Lung (tissue), 12 donors: ENCODE data around the gene TEX38. TPM values are rescaled to one million over a fixed set of nuclear protein-coding genes. Genes with fewer than 3 reads are reported as not detected.
"Not testable (repeated sequence)": the region's sequence is repeated elsewhere in the genome, so short reads cannot be mapped to it uniquely, and the experiment has no call there.

ENCODE experiments used
- ATAC-seq: fragments of 200-7000 bp; cut with Tn5 transposase; one replicate; pipeline ENCODE4 v1.9.1; 2020; ENCODE audit warnings: moderate number of reproducible peaks; ENCODE audit not compliant: insufficient read depth, low FRiP score
- DNase-seq, 3 donors: peaks; one replicate each; pipeline ENCODE4 v3.0.0-alpha.2; 2013 to 2017
- H3K27ac ChIP-seq, 2 donors: one replicate each; pipeline ENCODE4 v1.5.1; 2013; ENCODE audit warnings: mild to moderate bottlenecking in 2 of 2, moderate library complexity in 2 of 2, control low read depth in 1 of 2, inconsistent platforms in 1 of 2, low read depth in 1 of 2, low read length in 1 of 2
- H3K27me3 ChIP-seq, 3 donors: one replicate each; pipeline ENCODE4 v1.5.1; 2013; ENCODE audit warnings: low read length in 2 of 3; ENCODE audit not compliant: control insufficient read depth in 3 of 3, insufficient read depth in 3 of 3
- H3K36me3 ChIP-seq, 4 donors: one replicate each; pipeline ENCODE4 v1.5.1; 2013; ENCODE audit warnings: low read length in 4 of 4, mild to moderate bottlenecking in 1 of 4, moderate library complexity in 1 of 4; ENCODE audit not compliant: control insufficient read depth in 4 of 4, insufficient read depth in 4 of 4
- H3K4me1 ChIP-seq, 5 donors: one replicate each; pipeline ENCODE4 v1.5.1; 2013; ENCODE audit warnings: low read length in 5 of 5, mild to moderate bottlenecking in 2 of 5, moderate library complexity in 1 of 5; ENCODE audit not compliant: control insufficient read depth in 5 of 5, insufficient read depth in 5 of 5
- H3K4me3 ChIP-seq: one replicate; pipeline ENCODE4 v1.5.1; 2013; ENCODE audit warnings: mild to moderate bottlenecking, control low read depth, moderate library complexity
- H3K9ac ChIP-seq, 2 donors: one replicate each; pipeline ENCODE4 v1.5.1; 2013; ENCODE audit warnings: low read length in 2 of 2, control low read depth in 1 of 2; ENCODE audit not compliant: insufficient read depth in 1 of 2
- H3K9me3 ChIP-seq, 4 donors: one replicate each; pipeline ENCODE4 v1.5.1; 2013; ENCODE audit warnings: low read length in 3 of 4, mild to moderate bottlenecking in 1 of 4, moderate library complexity in 1 of 4; ENCODE audit not compliant: control insufficient read depth in 4 of 4, insufficient read depth in 3 of 4
- WGBS, 2 donors: extraction: QIAGEN DNeasy Blood & Tissue Kit; methylation state at CpG; one replicate each; pipeline ENCODE4 v1.1.7; 2013; 5-methylcytosine and 5-hydroxymethylcytosine counted together
- polyA plus RNA-seq, 2 donors: library from polyadenylated mRNA; stranded (reverse); fragments of 200-250 nt; gene quantifications; one replicate each; pipeline ENCODE4 v1.2.1, GENCODE V29; 2013
- total RNA-seq, 2 donors: library from RNA; depleted of rRNA in 1 of 2; stranded (reverse); fragments of >200 nt in 1 of 2; gene quantifications; one replicate each; pipeline ENCODE4 v1.2.1, GENCODE V29; 2014 to 2021
- TF ChIP-seq, protein P1 (sequence below): IDR thresholded peaks from 2 replicates; pipeline ENCODE4 v1.5.1; 2012; ENCODE audit warnings: mild to moderate bottlenecking; ENCODE audit errors: control extremely low read depth, extremely low read depth
- donor health status: control.
- donor health status: control.
- donor health status: Bipolar disorder and iron deficiency.
- donor health status: healthy.
- donor health status: DM: yes; HTN: yes; CAD: no.

Gene TEX38
- total and polyA plus RNA-seq, 4 donors = not detected

DNA sequence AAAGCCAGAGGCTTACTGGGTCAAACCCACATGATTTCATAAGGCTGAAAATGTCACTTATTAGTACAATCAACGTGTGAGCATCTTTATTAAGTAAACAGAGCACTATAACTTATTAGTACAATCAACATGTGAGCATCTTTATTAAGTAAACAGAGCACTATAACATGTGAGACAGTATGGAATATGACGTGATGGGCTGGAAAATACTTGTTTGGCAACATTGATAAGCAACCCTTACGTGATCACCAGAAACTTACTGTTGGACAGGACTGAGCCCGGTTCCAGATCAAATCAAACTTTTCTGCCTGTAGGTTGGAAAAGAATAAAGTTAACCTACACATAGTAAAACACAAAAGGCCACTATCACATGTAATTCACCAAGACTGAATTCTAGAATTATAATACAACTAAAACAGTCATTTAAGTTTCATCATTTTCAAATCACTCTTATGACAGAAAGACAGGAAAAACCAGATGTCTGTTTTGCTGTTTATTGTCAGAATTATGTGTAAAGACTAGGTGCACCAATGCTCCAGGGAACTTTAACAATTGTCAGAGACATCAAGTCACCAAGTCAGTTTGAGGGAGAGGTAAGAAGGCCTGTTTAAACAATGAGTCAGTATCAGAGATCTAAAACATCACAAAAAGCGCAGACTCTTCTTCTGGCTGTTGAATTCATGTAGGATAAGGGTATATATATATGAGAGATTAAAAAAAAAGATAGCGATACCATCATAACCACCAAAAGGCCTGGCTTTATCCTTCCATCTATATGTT lies 19.1 kb upstream of the TEX38 start:
- Histone ChIP-seq H3K27me3 (no peaks in the 10 kb centered on the region), H3K9ac (no peak overlapping the region), H3K4me1 (peaks cover 0 to 13% (median 0%) of the 10 kb centered on the region in 5 donors), H3K36me3 (peaks cover 9 to 45% (median 29%) of the 10 kb centered on the region in 4 donors), H3K4me3 (no peak overlapping the region), H3K27ac (no peak overlapping the region), H3K9me3 (peaks cover 0 to 10% (median 4%) of the 10 kb centered on the region in 4 donors)
- WGBS, 2 donors = 69 to 75% methylated on average over 6 of the region's 6 CpGs
- ATAC-seq (no peak), DNase-seq (no peak)
- TF ChIP-seq, protein P1, sequence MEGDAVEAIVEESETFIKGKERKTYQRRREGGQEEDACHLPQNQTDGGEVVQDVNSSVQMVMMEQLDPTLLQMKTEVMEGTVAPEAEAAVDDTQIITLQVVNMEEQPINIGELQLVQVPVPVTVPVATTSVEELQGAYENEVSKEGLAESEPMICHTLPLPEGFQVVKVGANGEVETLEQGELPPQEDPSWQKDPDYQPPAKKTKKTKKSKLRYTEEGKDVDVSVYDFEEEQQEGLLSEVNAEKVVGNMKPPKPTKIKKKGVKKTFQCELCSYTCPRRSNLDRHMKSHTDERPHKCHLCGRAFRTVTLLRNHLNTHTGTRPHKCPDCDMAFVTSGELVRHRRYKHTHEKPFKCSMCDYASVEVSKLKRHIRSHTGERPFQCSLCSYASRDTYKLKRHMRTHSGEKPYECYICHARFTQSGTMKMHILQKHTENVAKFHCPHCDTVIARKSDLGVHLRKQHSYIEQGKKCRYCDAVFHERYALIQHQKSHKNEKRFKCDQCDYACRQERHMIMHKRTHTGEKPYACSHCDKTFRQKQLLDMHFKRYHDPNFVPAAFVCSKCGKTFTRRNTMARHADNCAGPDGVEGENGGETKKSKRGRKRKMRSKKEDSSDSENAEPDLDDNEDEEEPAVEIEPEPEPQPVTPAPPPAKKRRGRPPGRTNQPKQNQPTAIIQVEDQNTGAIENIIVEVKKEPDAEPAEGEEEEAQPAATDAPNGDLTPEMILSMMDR = no peak

- Histone ChIP-seq H3K36me3 (peaks cover 10 to 46% (median 29%) of the 10 kb centered on the region in 4 donors), H3K27ac (no peak overlapping the region), H3K27me3 (no peaks in the 10 kb centered on the region), H3K4me3 (no peak overlapping the region), H3K9ac (no peak overlapping the region), H3K9me3 (peaks cover 0 to 10% (median 3%) of the 10 kb centered on the region in 4 donors), H3K4me1 (peaks cover 0 to 13% (median 0%) of the 10 kb centered on the region in 5 donors)
- ATAC-seq = no peak
- TF ChIP-seq, protein P1 = no peak
- DNase-seq = peak in 2 of 3 donors; percentile 58 to 61
- 88 to 90% methylated on average over 2 of the region's 2 CpGs for WGBS, 2 donors
Measured at GRCh38 chr1:46653405-46653958, 18.2 kb upstream of the TEX38 start.

- DNase-seq = no peak
- Histone ChIP-seq H3K4me1 (peaks cover 0 to 13% (median 0%) of the 10 kb centered on the region in 5 donors), H3K27ac (no peak overlapping the region), H3K36me3 (peaks cover 10 to 46% (median 27%) of the 10 kb centered on the region in 4 donors), H3K9ac (no peak overlapping the region), H3K9me3 (peaks cover 0 to 10% (median 3%) of the 10 kb centered on the region in 4 donors), H3K27me3 (no peaks in the 10 kb centered on the region), H3K4me3 (no peak overlapping the region)
- 82 to 91% methylated on average over 1 of the region's 1 CpG for WGBS, 2 donors
- no peak for ATAC-seq
- TF ChIP-seq, protein P1 = no peak
Measured at GRCh38 chr1:46654012-46654411, 17.6 kb upstream of the TEX38 start.

GRCh38 chr1:46654698-46655097 lies 17.0 kb upstream of the TEX38 start:
- not testable (repeated sequence) for ATAC-seq, H3K27ac ChIP-seq, DNase-seq, H3K4me3 ChIP-seq, H3K27me3 ChIP-seq, H3K9ac ChIP-seq, H3K9me3 ChIP-seq
- 95 to 100% methylated on average over 2 of the region's 2 CpGs for WGBS, 2 donors
- peaks cover 0 to 13% (median 0%) of the 10 kb centered on the region in 5 donors for H3K4me1 ChIP-seq
- peaks cover 9 to 46% (median 24%) of the 10 kb centered on the region in 4 donors for H3K36me3 ChIP-seq
